GM21576 (cell line): ENCODE measurements around the gene LENG1.

Source experiments
- ATAC-seq: cut with Tn5 transposase; IDR thresholded peaks from one replicate; pipeline ENCODE4 v1.9.1; 2021; ENCODE audit warnings: mild to moderate bottlenecking, moderate library complexity; ENCODE audit not compliant: unreplicated experiment

LENG1 gene

DNA sequence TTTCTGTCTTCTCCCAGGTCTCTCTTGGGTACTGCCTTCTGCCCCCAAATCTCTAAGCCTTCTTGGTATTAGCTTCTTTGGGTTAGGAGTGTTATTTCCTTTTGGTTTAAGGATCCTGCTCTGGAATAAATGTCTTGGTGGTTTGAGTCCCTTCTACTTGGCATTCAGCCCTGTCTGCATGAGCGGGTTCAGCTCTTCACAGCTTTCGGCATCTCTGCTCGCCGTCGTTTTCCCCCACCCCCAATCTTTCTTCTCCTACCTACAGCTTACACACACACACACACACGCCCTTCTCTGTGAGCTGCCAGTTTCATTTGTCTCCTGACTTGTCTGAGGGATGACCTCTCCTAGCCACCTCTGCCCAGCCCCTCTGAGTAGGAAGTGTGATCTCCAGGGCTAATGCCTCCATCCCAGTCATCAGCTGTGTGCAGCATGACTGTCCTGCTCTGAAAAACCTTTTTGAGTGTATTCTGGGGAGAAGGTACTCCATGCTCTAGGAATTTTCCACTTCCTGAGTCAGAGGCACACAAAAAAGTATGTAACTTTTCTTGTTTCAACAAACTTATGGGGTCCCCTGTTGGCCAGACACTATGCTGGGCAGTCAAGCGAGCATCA, 17.2 kb downstream of the LENG1 start:
- no peak for ATAC-seq

DNA sequence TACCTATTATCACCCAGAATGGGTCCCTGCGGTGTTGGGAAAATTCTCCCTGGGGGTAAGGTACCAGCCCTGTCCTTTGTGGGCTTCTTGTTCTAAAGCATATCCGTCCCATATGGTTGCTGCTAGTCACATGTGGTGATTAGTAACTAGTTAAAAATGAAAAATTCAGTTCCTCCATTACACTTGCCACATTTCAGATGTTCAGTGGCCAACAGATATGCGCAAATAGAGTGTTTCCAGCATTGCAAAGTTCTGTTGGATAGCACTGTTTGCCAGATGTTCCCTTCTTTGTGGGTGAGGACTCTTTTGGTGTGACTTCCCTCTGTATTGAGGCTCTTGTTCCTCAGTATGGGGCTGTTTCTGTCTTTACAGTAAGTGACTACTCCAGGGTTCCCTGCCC, 18.2 kb downstream of the LENG1 start:
- no peak for ATAC-seq

DNA sequence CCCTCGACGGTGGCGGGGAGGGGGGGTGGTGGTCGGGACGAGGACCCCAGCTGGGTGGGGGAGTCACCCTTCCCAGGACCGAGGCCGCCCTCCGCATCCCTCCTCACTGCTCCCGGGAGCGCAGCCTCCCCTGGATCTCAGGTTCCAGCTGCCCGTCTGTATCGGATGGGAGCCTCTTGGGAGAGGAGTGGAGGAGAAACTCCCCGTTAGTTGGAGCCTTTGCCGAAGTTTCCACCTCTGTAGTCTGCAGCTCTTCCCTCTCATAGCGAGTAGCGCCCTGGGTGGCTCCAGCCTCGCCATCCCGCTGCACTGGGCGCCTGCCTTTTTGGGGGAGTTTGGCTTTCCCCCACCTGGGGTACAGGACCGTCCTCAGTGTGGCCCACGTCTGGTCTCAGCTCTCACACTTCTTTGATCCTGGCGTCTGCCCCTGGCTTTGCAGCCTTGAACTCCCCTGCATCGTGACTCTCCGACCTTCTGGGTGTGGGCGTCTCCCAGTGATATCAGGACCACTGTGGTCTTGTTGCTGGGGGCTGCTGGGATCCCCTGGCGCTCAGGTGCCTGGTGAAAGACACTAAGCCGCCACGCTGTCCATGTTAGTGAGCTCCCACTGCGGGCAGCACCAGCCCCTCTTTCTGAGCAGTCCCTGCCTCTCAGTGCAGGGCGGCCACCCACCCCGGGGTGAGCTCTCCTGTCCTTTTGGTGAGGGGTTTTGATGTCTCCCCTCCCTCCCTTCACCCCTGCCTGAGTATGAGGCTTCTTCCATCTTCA, 20.8 kb downstream of the LENG1 start:
- no peak for ATAC-seq

DNA sequence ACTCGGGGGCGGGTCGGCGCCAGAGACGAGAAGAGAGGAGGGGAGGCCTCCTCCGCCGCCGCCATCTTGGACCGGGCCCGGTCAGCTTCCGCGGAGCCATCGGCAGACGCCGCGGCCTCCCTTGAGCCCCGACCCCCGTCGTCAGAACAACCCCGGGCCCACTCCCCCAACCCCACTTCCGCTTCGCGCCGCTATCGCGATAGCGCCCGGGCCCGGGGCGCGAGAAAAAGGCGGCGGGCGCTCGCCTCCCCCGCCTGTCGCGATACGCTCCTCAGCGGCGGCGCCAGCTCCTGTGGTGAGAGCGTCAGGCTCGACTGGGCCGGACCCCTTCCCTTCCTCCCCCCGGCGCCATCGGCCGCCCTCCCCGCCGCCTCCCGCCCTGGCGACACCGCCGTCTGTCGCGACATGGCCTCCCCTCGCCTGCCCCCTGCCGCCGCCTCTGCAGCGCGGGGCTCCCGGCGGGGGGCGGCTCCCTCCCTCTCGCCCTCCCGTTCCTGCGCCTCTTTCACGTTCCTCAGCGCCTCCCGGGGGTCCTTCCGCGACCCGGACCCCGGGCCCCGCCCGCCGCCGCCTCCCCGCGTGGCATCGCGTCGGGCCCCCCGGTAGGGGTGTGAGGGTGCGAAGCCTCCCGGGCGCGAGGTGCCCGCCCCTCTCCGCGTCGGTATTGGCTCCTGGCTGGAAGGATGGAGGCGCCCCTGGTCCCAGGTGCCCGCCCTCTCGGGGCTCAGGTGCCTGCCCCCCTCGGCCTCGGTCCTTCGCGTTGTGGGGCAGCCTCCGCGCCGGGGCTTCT, 21.6 kb downstream of the LENG1 start, which contains the start of gene CNOT3:
TSS of gene CNOT3 (plus strand) at position 64 of the 790 bp plus-strand sequence. CDS start 5,217 bp downstream, outside the sequence.
- no peak for ATAC-seq

DNA sequence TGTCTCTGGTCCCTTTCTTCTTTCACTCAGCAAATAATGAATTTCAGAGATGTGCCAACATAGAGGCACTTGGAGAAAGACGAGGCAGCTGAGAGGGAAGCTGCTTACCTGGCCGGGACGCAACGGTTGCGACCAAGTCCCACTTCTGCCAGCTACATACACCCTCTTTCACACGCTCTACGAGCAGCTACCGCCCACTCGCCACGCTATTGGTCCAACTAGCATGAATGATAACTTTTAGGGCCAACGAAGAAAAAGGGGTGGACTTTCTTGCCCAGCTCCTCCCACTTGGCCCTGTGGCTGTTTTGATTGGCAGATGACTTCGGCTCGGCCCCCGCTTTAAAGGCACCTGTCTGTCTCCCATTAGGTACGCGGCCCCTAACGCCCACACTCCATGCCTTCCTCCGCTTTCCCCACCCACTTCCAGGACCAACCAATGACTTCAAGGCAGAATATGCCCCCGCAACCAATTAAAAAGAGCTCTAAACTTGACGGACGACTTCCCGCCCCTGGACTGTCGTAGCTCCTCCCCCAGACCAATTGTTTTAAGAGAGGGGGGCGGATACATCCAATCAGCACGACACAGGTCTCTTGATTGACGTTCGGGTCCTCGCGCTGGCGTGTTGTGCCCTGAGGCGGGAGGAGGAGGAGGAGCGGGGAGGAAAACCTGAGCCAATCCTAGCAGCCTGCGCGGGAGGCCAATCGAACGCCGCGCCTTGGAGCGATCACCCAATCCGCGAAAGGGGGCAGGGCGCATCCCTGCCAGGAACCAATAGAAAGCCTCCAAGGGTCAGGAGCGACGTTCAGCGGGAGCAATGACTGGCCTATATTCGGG, 22.4 kb downstream of the LENG1 start:
- ATAC-seq = peak; percentile 77

DNA sequence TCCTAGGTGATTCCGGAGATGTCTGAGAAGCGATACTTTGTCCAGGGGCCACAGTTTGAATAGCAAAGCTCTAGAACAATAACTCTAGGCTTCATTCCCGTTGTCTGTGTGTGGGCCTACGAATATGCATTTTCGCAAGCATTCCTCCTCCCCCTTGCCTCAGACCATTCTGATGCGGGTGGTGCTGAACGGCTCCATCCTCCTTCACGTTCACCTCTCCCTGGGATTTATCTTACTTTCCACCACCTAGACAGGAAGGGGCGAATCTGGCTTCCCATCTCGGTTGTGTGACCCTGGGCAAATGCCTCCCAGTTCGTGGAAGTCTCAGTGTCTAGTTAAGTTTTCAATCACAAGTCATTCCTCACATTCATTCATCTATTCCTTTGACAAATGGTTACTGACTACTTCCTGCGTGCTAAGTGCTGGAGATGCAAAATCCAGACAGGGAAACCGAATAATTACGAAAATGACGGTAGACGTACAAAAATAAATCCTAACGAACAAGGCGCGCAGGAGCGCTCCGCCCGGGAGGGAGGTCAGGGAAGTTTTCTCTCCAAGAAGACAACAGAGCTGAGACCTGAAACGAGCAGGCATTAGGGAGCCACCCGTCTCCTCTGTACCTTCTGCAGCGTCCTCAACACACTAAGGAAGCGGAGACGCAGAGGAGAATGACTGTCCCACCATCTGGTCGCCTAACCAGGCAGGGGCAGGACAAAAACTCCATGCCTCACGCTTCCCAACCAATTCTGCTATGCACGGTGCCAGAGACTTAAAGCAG, 23.2 kb downstream of the LENG1 start:
- no peak for ATAC-seq

DNA sequence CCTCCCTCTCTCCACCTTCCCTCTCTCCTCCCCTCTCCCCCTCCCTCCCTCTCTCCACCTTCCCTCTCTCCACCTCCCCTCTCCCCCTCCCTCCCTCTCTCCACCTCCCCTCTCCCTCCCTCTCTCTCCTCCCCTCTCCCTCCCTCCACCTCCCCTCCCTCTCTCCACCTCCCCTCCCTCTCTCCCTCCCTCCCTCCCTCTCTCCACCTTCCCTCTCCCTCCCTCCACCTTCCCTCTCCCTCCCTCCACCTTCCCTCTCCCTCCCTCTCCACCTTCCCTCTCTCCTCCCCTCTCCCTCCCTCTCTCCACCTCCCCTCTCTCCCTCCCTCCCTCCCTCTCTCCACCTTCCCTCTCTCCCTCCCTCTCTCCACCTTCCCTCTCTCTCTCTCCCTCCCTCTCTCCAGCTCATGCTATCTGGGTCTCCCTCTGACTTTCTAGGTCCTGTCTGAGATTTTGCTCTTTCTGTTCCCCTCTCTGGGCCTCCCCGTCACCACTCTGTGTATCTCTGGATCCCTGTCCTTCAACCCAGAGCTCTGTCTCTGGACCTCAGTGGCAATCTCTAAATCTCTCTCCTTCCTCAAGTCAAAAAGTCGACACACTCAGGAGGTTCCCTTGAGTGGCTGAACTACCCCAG, 25.4 kb downstream of the LENG1 start:
- no peak for ATAC-seq

DNA sequence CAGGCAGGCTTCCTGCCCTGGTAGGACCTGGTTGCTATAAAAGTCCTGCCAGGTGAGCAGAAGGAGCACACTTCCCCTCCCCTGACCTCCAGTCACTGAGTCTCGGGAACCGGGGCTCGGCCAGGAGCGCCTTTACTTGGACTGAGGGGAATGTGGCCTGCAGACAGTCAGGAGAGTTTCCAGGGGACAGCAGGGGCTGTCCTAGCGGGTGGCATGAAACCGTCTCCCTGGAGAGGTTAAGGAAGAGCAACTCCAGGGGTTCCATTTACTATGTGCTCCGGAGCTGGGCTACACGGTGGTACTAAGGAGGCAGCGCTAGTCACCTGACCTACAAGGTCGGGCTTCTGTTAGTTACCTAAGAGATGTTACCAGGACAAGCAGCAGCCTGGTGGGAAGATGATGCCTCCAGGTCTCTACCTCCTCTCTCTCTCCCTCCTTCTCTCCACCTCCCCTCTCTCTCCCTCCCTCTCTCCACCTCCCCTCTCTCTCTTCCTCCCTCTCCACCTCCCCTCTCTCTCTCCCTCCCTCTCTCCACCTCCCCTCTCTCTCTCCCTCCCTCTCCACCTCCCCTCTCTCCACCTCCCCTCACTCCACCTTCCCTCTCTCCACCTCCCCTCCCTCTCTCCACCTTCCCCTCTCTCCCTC, 26.1 kb downstream of the LENG1 start:
- no peak for ATAC-seq

DNA sequence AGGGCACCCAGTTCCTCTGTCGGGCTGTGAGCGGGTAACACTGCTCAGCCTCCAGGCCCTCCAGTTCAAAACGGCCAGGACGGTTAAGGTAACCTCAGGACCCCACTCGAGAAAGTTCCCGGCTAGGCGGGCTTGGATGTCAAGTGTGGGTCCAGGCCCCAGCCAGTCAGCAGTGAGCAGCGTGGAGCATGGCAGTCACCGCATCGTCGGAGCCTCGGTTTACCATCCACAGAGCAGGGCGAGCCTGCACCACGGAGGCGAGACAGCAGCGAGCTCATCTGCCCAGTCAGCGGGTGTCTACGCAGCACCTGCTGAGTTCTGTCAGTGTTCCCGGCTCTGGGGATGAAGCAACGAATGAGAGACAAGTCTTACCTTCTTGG, 29.9 kb downstream of the LENG1 start:
- ATAC-seq = no peak

DNA sequence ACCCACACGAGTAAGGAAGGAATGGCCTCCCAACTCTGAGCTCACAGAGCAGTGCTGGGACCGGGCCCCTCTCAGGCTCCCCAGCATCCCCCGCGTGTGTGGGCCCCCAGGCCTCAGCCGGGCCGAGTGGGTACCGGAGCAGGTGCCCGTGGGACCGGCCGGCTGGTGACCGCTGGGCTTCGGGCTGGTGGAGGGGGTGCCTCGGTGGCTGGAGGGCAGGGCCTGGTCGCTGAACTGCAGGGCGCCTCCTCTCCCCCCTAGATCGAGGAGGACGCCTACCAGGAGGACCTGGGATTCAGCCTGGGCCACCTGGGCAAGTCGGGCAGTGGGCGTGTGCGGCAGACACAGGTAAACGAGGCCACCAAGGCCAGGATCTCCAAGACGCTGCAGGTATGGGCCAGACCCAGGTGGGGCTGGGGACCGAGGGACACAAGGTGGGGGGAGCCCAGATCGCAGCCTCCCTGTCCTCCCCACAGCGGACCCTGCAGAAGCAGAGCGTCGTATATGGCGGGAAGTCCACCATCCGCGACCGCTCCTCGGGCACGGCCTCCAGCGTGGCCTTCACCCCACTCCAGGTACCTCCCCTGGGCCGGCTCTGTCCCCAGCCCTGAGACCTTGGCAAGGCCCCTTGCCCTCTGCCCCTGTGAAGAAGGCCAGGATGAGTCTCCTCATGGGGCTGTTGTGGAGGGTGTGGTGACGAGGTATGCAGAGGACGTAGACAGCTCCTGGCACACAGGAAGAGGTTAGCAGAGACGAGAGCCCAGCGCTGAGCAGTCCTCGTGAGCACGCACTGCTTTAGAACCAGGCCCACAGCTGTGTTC, 30.5 kb downstream of the LENG1 start:
- ATAC-seq = no peak

DNA sequence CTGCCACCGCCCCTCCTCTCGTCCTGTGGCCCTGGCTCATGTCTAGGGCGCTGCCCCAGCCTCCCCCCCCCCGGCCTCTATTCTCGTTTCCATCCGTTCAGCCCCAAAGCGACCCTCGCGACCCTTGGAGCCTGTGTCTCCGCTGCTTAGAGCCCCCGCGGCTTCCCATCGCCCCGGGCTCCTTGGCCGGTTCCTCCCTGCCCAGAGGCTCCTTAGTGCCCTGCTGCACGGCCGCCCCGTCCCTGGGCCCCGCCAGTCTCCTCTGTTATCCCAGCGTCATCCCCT, 31.1 kb downstream of the LENG1 start:
- no peak for ATAC-seq

DNA sequence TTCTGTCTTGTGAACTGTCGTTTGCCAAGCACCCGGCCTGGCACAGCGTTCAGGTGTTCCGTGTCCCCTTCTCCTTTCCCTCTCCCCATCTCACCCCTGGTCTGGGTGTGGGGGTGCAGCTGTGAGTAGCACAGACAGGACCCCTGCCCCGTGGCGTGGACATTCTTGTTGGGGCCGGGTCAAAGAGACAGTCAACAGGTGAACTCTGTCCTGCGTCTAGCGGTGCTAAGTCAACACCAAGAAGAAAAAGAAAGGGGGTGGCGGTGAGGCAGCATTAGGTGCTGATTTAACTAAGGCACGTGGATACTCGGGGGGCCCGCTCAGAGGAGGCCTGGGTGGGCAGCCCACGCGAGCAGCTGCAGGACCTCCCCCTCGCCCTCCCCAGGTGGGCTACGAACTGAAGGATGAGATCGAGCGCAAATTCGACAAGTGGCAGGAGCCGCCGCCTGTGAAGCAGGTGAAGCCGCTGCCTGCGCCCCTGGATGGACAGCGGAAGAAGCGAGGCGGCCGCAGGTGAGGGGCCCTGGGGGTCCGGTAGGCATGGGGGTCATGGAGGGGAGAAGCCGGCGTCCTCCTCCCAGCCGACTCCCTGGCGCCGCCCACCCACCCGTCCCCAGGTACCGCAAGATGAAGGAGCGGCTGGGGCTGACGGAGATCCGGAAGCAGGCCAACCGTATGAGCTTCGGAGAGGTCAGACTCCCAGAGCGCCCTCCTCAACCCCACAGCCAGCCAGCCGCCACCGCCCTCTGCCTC, 31.7 kb downstream of the LENG1 start:
- ATAC-seq = no peak

DNA sequence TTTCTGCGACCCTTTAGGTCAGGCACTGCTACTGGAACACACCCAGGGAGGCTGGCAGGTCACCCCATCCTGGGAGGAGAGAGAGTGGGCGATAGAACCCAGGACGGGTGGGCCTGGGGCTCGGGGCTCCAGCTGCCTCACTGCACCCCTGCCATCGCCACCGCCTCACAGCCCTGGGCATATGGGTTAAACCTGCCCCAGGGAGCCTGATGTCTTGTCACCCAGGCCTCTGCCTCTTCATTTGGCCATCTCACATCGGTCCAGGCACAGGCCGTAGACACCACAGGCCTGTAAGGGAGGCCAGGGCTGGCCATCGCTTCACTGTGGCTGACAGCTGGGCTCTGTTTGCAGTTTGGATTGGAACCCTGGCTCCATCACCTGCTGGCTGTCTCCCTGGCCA, 33.8 kb downstream of the LENG1 start:
- no peak for ATAC-seq

DNA sequence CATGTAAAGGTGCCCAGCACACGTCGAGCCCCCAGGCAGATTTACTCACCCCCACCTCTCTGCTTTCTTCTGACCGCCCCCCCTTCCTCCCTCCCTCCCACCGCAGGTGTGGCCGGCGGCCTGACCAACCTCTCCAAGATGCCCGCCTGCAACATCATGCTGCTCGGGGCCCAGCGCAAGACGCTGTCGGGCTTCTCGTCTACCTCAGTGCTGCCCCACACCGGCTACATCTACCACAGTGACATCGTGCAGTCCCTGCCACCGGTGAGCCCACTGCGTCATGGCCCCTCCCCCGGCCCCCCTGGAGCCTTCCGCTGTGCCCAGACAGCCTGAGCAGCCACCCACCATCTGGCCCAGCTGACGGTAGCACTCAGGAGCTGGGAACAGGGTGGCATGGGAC, 35.1 kb downstream of the LENG1 start:
- ATAC-seq = no peak

DNA sequence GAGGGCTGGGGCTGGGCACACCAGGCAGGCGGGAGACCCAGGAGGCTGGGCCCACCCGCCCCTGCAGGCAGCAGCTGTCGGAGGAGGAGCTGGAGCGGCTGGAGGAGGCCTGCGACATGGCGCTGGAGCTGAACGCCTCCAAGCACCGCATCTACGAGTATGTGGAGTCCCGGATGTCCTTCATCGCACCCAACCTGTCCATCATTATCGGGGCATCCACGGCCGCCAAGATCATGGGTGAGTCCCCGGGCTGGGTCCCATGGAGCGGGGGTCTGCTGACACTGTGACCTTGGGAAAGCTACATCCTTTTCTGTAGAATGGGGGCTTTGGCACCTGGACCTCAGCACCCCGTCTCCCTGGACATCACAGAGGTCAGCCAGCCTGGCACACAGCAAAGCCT, 35.8 kb downstream of the LENG1 start:
- ATAC-seq = no peak

DNA sequence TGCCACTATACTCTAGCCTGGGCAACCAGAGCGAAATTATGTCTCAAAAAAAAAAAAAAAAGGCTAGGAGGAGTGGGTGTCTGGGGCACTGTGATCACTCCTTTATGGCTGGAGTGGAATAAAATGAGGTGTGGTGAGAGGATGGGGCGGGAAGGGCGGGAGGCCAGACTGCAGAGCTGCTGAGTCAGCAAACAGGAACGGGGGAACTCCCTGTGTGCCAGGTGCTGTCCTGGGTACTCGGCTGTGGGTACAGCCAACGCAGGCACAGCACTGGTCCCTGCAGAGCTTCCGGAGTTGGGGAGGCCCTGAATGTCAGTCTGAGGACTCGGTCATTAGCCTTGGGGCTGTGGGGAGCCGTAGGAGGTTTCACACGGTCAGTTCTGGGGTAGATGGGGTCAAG, 38.3 kb downstream of the LENG1 start:
- ATAC-seq = no peak

DNA sequence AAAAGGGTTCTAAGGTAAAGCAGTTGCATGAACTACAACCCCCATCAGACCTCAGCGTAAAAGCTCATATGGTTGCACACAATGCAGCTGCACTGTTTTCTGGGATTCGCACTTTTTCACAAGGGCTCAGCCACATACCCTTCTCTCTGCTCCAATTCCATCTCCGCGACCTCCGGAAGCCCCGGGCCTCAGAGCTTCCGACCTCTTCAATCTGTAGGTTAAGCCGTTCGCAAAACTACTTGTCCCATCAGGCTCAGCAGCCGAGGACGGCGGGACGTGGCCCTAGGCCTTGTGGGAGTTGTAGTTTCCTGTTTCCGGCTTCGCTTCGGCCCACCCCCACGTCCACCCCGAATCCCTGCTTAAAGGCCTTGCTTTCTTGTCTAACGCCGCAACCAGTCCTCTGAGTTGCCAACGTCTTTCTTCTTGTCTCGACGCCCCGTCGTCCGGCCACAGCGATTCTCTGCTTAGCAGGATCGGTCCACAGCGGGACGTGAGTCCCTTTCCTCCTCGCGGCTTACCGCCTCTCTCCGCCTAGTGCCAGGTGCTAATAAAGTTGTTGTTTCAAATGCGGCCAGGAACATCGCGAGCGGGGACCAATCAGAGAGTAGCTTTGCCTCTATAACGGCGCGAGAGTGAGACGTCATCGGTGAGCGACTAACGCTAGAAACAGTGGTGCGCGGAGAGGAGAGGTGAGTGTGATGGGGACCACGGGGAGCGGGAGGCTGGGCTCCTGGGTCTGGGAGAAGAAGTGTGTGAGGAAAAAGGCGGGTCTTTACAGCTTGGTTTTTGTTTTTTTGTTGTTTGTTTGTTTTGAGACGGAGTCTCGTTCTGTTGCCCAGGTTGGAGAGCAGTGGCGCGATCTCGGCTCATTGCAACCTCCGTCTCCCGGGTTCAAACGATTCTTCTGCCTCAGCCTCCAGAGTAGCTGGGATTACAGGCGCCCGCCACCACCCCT, 44.1 kb downstream of the LENG1 start, which contains the start of the genes PRPF31 and TFPT:
TSS of gene PRPF31 (plus strand) at position 646 of the 955 bp plus-strand sequence. CDS start 2,525 bp downstream, outside the sequence.
TSS of gene TFPT (minus strand) at position 549 of the 955 bp plus-strand sequence. CDS start at position 161, 388 bp downstream.
- peak; percentile 77 for ATAC-seq
